Caco-2 (cell line): Measurements from ENCODE around the gene IFT74. TPM values are rescaled to one million over a fixed set of nuclear protein-coding genes. Genes with fewer than 3 reads are reported as not detected.
A peak's percentile ranks its signal among the peaks of the same experiment; 100 is the strongest.

ENCODE experiments used
- BruUV-seq: library from RNA; stranded (reverse); fragments of 400-500 nt; replicated peaks from 2 replicates; lab custom pipeline; 2021; lab: Mats Ljungman, UMichigan
- CTCF ChIA-PET: fragments of 300-600 bp; sonication (Branson Sonifier 250); formaldehyde crosslinking; loops from one replicate; lab custom pipeline; 2022; ENCODE audit warnings: antibody characterized with exemption; lab: Charles Lee
- POLR2A ChIA-PET: fragments of 300-600 bp; sonication (Branson Sonifier 250); formaldehyde crosslinking; loops from one replicate; lab custom pipeline; 2022; ENCODE audit warnings: antibody characterized with exemption; lab: Charles Lee
- DNase-seq, 2 experiments: peaks; one replicate each; pipeline versions ENCODE4 v3.0.0 to v3.0.0-alpha.2; 2020 to 2022
- H3K27me3 ChIP-seq: replicated peaks from 2 replicates; pipeline ENCODE4 v1.6.0; 2011; ENCODE audit warnings: low read length; ENCODE audit not compliant: control insufficient read depth, insufficient read depth
- H3K36me3 ChIP-seq: 2 replicates; pipeline ENCODE4 v1.5.1; 2011; ENCODE audit warnings: low read length; ENCODE audit not compliant: control insufficient read depth, insufficient read depth
- H3K4me1 ChIP-seq: fragments of 250-450 bp; sonication (Bioruptor Pico); 2 replicates; pipeline ENCODE4 v1.5.1; 2020; ENCODE audit warnings: mild to moderate bottlenecking
- H3K4me3 ChIP-seq: 2 replicates; pipeline ENCODE4 v1.5.1; 2011; ENCODE audit warnings: low read depth, mild to moderate bottlenecking, control low read depth, low read length
- H3K9me3 ChIP-seq: fragments of 250-450 bp; sonication (Bioruptor Pico); 2 replicates; pipeline ENCODE4 v1.5.1; 2020; ENCODE audit warnings: mild to moderate bottlenecking, moderate library complexity
- H3K27ac Mint-ChIP-seq: one replicate; pipeline ENCODE4 v1.8.0; 2022; ENCODE audit warnings: mixed read lengths; ENCODE audit not compliant: unreplicated experiment
- H3K27me3 Mint-ChIP-seq: one replicate; pipeline ENCODE4 v1.8.0; 2022; ENCODE audit warnings: mixed read lengths; ENCODE audit not compliant: insufficient read depth, unreplicated experiment
- H3K36me3 Mint-ChIP-seq: one replicate; pipeline ENCODE4 v1.8.0; 2022; ENCODE audit warnings: mild to moderate bottlenecking, mixed read lengths; ENCODE audit not compliant: insufficient read depth, unreplicated experiment
- H3K4me1 Mint-ChIP-seq: one replicate; pipeline ENCODE4 v1.8.0; 2022; ENCODE audit warnings: low read depth, mixed read lengths; ENCODE audit not compliant: unreplicated experiment
- H3K4me3 Mint-ChIP-seq: one replicate; pipeline ENCODE4 v1.8.0; 2022; ENCODE audit warnings: mild to moderate bottlenecking, moderate library complexity, mixed read lengths; ENCODE audit not compliant: unreplicated experiment
- H3K9me3 Mint-ChIP-seq: one replicate; pipeline ENCODE4 v1.8.0; 2022; ENCODE audit warnings: mixed read lengths; ENCODE audit not compliant: unreplicated experiment
- intact Hi-C: fragments of 100-400 bp; cut with micrococcal nuclease; formaldehyde crosslinking; loops from one replicate; pipeline ENCODE4 v1.10.0; 2022; ENCODE audit not compliant: unreplicated experiment
- total RNA-seq: library from RNA; stranded (reverse); gene quantifications from 2 replicates; pipeline ENCODE4 v1.2.3, GENCODE V29; 2022
- TF ChIP-seq, protein P1 (sequence below), 2 experiments: fragments of 200-600 bp in 1 of 2; IDR thresholded peaks; 1 replicate in 1 of 2; 2 replicates in 1 of 2; pipeline versions ENCODE4 v1.5.1 to v1.8.0; 2011 to 2022; ENCODE audit warnings: antibody characterized with exemption in 1 of 2, control low read depth in 1 of 2, inconsistent platforms in 1 of 2, low read depth in 1 of 2, low read length in 1 of 2, mild to moderate bottlenecking in 1 of 2, moderate library complexity in 1 of 2; ENCODE audit not compliant: insufficient read depth in 1 of 2, severe bottlenecking in 1 of 2, unreplicated experiment in 1 of 2

IFT74 gene
- total RNA-seq, 1 experiment from 2014 or later, result 3.7 TPM

DNA sequence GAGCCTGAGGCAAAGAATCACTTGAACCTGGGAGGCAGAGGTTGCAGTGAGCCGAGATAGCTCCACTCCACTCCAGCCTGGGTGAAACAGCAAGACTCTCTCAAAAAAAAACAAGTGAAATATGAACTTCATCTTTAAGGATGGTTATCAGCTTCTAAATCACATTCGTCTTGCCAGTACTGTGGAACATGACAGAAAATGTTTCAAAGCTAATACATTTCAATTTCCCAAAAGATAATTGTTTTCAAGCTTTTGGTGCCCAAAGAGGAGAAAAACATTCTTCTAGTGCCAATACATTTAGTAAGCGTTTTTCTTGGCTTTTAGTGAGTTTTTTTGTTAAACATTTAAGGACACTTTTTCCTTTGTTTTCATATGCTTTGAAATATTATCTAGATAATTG, 4.4 kb upstream of the IFT74 start:
- no TSS peak for BruUV-seq
- intact Hi-C loops, result no loop called here
- Histone ChIP-seq H3K9me3 (no peaks in the 10 kb centered on the region), H3K36me3 (no peaks in the 10 kb centered on the region), H3K4me1 (no peaks in the 10 kb centered on the region), H3K27me3 (no peaks in the 10 kb centered on the region), H3K4me3 (no peak overlapping the region)
- no peaks in the 10 kb centered on the region for H3K9me3 Mint-ChIP-seq
- H3K27me3 Mint-ChIP-seq, result no peaks in the 10 kb centered on the region
- no peak for DNase-seq
- H3K27ac Mint-ChIP-seq, result no peak overlapping the region
- POLR2A ChIA-PET, result no interaction called here
- TF ChIP-seq, protein P1, sequence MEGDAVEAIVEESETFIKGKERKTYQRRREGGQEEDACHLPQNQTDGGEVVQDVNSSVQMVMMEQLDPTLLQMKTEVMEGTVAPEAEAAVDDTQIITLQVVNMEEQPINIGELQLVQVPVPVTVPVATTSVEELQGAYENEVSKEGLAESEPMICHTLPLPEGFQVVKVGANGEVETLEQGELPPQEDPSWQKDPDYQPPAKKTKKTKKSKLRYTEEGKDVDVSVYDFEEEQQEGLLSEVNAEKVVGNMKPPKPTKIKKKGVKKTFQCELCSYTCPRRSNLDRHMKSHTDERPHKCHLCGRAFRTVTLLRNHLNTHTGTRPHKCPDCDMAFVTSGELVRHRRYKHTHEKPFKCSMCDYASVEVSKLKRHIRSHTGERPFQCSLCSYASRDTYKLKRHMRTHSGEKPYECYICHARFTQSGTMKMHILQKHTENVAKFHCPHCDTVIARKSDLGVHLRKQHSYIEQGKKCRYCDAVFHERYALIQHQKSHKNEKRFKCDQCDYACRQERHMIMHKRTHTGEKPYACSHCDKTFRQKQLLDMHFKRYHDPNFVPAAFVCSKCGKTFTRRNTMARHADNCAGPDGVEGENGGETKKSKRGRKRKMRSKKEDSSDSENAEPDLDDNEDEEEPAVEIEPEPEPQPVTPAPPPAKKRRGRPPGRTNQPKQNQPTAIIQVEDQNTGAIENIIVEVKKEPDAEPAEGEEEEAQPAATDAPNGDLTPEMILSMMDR (IDR thresholded peaks at IDR 0.05; ENCODE audit: insufficient read depth in 1 of 2, low read depth in 1 of 2, low read length in 1 of 2, severe bottlenecking in 1 of 2, unreplicated experiment in 1 of 2), result no peak
- no peaks in the 10 kb centered on the region for H3K4me1 Mint-ChIP-seq
- no peak overlapping the region for H3K4me3 Mint-ChIP-seq
- CTCF ChIA-PET, result no interaction called here
- peaks cover 6% of the 10 kb centered on the region for H3K36me3 Mint-ChIP-seq

DNA sequence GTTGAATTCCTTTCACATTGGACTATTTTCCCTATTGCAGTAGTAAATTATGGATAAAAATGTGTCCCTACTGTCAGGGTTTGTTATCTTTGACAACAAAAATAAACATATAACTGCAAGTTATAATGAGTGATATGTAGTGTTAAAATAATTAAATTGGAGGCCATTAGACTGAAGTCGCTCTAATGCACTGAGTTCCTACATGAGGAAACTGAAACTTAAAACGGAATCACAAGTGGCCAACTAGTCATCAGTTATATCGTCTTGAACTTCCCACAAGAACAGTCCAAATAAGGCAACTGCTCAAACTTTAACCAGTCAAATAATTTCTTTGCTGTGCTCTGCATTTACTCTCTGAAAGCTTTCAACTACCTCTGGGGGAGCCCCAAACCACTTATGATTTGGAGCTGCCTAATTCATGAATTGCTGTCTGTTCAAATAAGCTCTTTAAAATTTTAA, 2.1 kb upstream of the IFT74 start:
- ChIA-PET POLR2A (no interaction called here), CTCF (no interaction called here)
- no peak for DNase-seq
- no peaks in the 10 kb centered on the region for H3K27me3 Mint-ChIP-seq
- Histone ChIP-seq H3K4me1 (no peaks in the 10 kb centered on the region), H3K36me3 (no peaks in the 10 kb centered on the region), H3K9me3 (no peaks in the 10 kb centered on the region), H3K4me3 (no peak overlapping the region), H3K27me3 (no peaks in the 10 kb centered on the region)
- no TSS peak for BruUV-seq
- peak overlapping the region; percentile 24 for H3K4me3 Mint-ChIP-seq
- no peak overlapping the region for H3K27ac Mint-ChIP-seq
- intact Hi-C loops, result no loop called here
- H3K9me3 Mint-ChIP-seq, result no peaks in the 10 kb centered on the region
- no peaks in the 10 kb centered on the region for H3K4me1 Mint-ChIP-seq
- TF ChIP-seq, protein P1 (IDR thresholded peaks at IDR 0.05; ENCODE audit: insufficient read depth in 1 of 2, low read depth in 1 of 2, low read length in 1 of 2, severe bottlenecking in 1 of 2, unreplicated experiment in 1 of 2), result no peak
- no peaks in the 10 kb centered on the region for H3K36me3 Mint-ChIP-seq

DNA sequence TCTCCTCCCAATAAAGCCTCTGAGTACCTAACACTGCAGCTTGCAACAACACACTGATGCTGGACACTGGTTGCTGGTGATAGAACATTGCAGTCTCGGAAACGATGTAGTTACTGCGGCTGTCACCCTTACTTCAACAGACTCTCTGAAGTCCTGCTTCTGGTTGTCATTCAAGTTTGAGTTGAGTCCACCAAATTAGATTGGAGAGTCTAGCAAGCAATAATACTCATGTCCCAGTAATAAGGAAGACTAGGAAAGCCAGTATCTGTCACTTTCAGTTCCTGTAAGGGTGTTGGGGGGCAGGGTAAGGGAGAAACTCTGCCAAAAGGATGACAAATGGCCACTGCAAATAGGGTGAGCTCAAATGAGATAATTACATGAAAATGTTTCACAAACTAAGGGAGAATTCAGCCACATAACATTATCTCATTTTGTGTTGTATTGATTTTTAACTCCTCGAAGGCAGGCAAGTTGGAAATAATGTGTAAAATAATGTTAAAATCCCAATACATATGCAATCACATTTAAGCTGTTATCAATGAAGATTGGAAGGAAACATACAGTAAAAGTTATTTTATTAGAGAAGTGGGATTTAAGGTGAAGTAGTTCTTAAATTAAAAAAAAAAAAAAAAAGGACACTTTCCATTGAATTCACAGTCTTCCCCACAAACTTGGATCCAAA, 849 bp upstream of the IFT74 start:
- Histone ChIP-seq H3K4me1 (no peaks in the 10 kb centered on the region), H3K27me3 (no peaks in the 10 kb centered on the region), H3K4me3 (peak overlapping the region; percentile 50), H3K9me3 (no peaks in the 10 kb centered on the region), H3K36me3 (no peaks in the 10 kb centered on the region)
- no peaks in the 10 kb centered on the region for H3K36me3 Mint-ChIP-seq
- intact Hi-C loops, result no loop called here
- POLR2A ChIA-PET, result interaction anchor here (0.6 to 1.0 kb wide), 2 partner anchors 8 to 21 kb away, joined by 3 to 5 read pairs; partner anchors contain the start of gene PLAA
- TF ChIP-seq, protein P1 (IDR thresholded peaks at IDR 0.05; ENCODE audit: insufficient read depth in 1 of 2, low read depth in 1 of 2, low read length in 1 of 2, severe bottlenecking in 1 of 2, unreplicated experiment in 1 of 2), result no peak
- H3K4me3 Mint-ChIP-seq, result peak overlapping the region; percentile 72
- DNase-seq, result no peak
- CTCF ChIA-PET, result no interaction called here
- BruUV-seq, result no TSS peak
- H3K9me3 Mint-ChIP-seq, result no peaks in the 10 kb centered on the region
- H3K27me3 Mint-ChIP-seq, result no peaks in the 10 kb centered on the region
- H3K4me1 Mint-ChIP-seq, result no peaks in the 10 kb centered on the region
- H3K27ac Mint-ChIP-seq, result no peak overlapping the region
